Smooth muscle cell (in vitro differentiated cells): ENCODE measurements around the gene VSIR. TPM values are rescaled to one million over a fixed set of nuclear protein-coding genes. Genes with fewer than 3 reads are reported as not detected.

Experiments
- DNase-seq: peaks from one replicate; lab custom pipeline; 2025; ENCODE audit not compliant: unreplicated experiment; lab: John Stamatoyannopoulos, UW
- H2AFZ ChIP-seq: fragments of 200-600 bp; sonication (generic); 2 replicates; pipeline ENCODE4 v1.6.0; 2016; ENCODE audit warnings: antibody characterized with exemption, low read depth, mild to moderate bottlenecking
- H3F3A ChIP-seq: fragments of 200-600 bp; sonication (generic); 2 replicates; pipeline ENCODE4 v1.6.0; 2017; ENCODE audit warnings: antibody characterized with exemption, low read depth
- H3K27ac ChIP-seq: fragments of 200-600 bp; sonication (generic); 2 replicates; pipeline ENCODE4 v1.5.1; 2016; ENCODE audit warnings: low read depth, mild to moderate bottlenecking
- H3K27me3 ChIP-seq: fragments of 200-600 bp; sonication (generic); 2 replicates; pipeline ENCODE4 v1.6.1; 2016; ENCODE audit warnings: low read depth, mild to moderate bottlenecking
- H3K36me3 ChIP-seq: fragments of 200-600 bp; sonication (generic); 2 replicates; pipeline ENCODE4 v1.5.1; 2016; ENCODE audit warnings: low read depth
- H3K4me1 ChIP-seq: fragments of 200-600 bp; sonication (generic); 2 replicates; pipeline ENCODE4 v1.5.1; 2016; ENCODE audit warnings: low read depth
- H3K4me2 ChIP-seq: fragments of 200-600 bp; sonication (generic); 2 replicates; pipeline ENCODE4 v1.6.0; 2016; ENCODE audit warnings: mild to moderate bottlenecking
- H3K4me3 ChIP-seq: fragments of 200-600 bp; sonication (generic); 2 replicates; pipeline ENCODE4 v1.5.1; 2016; ENCODE audit warnings: mild to moderate bottlenecking
- H3K79me2 ChIP-seq: fragments of 200-600 bp; sonication (generic); 2 replicates; pipeline ENCODE4 v1.6.0; 2016; ENCODE audit warnings: low read depth, mild to moderate bottlenecking
- H3K9ac ChIP-seq: fragments of 200-600 bp; sonication (generic); 2 replicates; pipeline ENCODE4 v1.6.0; 2016; ENCODE audit warnings: low read depth
- H3K9me3 ChIP-seq: fragments of 200-600 bp; sonication (generic); replicated peaks from 2 replicates; pipeline ENCODE4 v1.5.1; 2016; ENCODE audit warnings: low read depth
- H4K20me1 ChIP-seq: fragments of 200-600 bp; sonication (generic); 2 replicates; pipeline ENCODE4 v1.6.0; 2016; ENCODE audit warnings: low read depth
- CTCF ChIP-seq: fragments of 200-600 bp; sonication (generic); IDR thresholded peaks from 2 replicates; pipeline ENCODE4 v1.5.1; 2017; ENCODE audit warnings: borderline replicate concordance, mild to moderate bottlenecking, antibody characterized with exemption; ENCODE audit not compliant: insufficient read depth, poor library complexity, severe bottlenecking
- WGBS: methylation state at CpG from one replicate; pipeline ENCODE4 v1.1.7; 2016; ENCODE audit warnings: low lambda C conversion rate; 5-methylcytosine and 5-hydroxymethylcytosine counted together
- polyA plus RNA-seq: library from polyadenylated mRNA; unstranded; fragments of >200 nt; fragmentation: Nextera tagmentation; extraction: Ambion mirVana; gene quantifications from 2 replicates; pipeline ENCODE4 v1.2.1, GENCODE V29; 2016
- total RNA-seq: library from RNA; depleted of rRNA; stranded (reverse); fragments of >200 nt; gene quantifications from 2 replicates; pipeline ENCODE4 v1.2.3, GENCODE V29; 2014

VSIR gene
- total and polyA plus RNA-seq, 2 experiments from 2014 or later: 3.6 TPM

- Histone ChIP-seq H3K79me2 (no peaks in the 10 kb centered on the region), H3K27me3 (no peaks in the 10 kb centered on the region), H3K4me3 (no peak overlapping the region), H3K4me2 (no peak overlapping the region), H3K27ac (no peak overlapping the region), H3K9me3 (no peaks in the 10 kb centered on the region), H3K9ac (no peak overlapping the region), H4K20me1 (no peaks in the 10 kb centered on the region), H2AFZ (no peak overlapping the region), H3K36me3 (no peaks in the 10 kb centered on the region), H3F3A (no peaks in the 10 kb centered on the region), H3K4me1 (peaks cover 5% of the 10 kb centered on the region)
- WGBS: 84% methylated on average over 1 of the region's 1 CpG
- no peak for TF ChIP-seq CTCF
- no peak for DNase-seq
Measured at GRCh38 chr10:71722849-71723248, 50.5 kb downstream of the VSIR start.

- Histone ChIP-seq H3F3A (no peaks in the 10 kb centered on the region), H3K4me1 (peaks cover 5% of the 10 kb centered on the region), H3K9me3 (no peaks in the 10 kb centered on the region), H3K4me3 (no peak overlapping the region), H3K4me2 (no peak overlapping the region), H3K9ac (no peak overlapping the region), H3K36me3 (no peaks in the 10 kb centered on the region), H2AFZ (no peak overlapping the region), H4K20me1 (no peaks in the 10 kb centered on the region), H3K27me3 (no peaks in the 10 kb centered on the region), H3K27ac (no peak overlapping the region), H3K79me2 (no peaks in the 10 kb centered on the region)
- TF ChIP-seq CTCF: no peak
- no peak for DNase-seq
- WGBS: 96% methylated on average over 6 of the region's 6 CpGs
Measured at GRCh38 chr10:71721313-71721712, 52.0 kb downstream of the VSIR start.

- TF ChIP-seq CTCF: no peak
- no peak overlapping the region for H3K4me2 ChIP-seq
- H3K36me3 ChIP-seq: no peaks in the 10 kb centered on the region
- no peak overlapping the region for H3K27ac ChIP-seq
- H3K27me3 ChIP-seq: no peaks in the 10 kb centered on the region
- H4K20me1 ChIP-seq: no peaks in the 10 kb centered on the region
- peaks cover 5% of the 10 kb centered on the region for H3K4me1 ChIP-seq
- H3K9me3 ChIP-seq: no peaks in the 10 kb centered on the region
- no peak overlapping the region for H3K4me3 ChIP-seq
- no peak overlapping the region for H2AFZ ChIP-seq
- H3F3A ChIP-seq: no peaks in the 10 kb centered on the region
- 75% methylated on average over 4 of the region's 4 CpGs for WGBS
- no peak for DNase-seq
- no peak overlapping the region for H3K9ac ChIP-seq
- no peaks in the 10 kb centered on the region for H3K79me2 ChIP-seq
Measured at GRCh38 chr10:71720288-71720687, 53.0 kb downstream of the VSIR start.

- TF ChIP-seq CTCF: no peak
- Histone ChIP-seq H3K4me1 (peaks cover 5% of the 10 kb centered on the region), H3K4me3 (no peak within 1 kb of the TSS)
Measured at GRCh38 chr10:71719464-71720201, 53.7 kb downstream of the VSIR start, which contains the start of gene C10orf105. C10orf105 (minus strand) TSS chr10:71719778; CDS start chr10:71716337, 3,441 bp downstream.

More at GRCh38 chr10:71719464-71720201, 53.7 kb downstream of the VSIR start, which contains the start of gene C10orf105:
- Histone ChIP-seq H3K9me3 (no peaks in the 10 kb centered on the region), H3K36me3 (no peaks in the 10 kb centered on the region), H3K27me3 (no peaks in the 10 kb centered on the region), H2AFZ (no peak within 1 kb of the TSS), H3K4me2 (no peak within 1 kb of the TSS), H3F3A (no peaks in the 10 kb centered on the region), H4K20me1 (no peaks in the 10 kb centered on the region), H3K9ac (no peak within 1 kb of the TSS), H3K27ac (no peak within 1 kb of the TSS), H3K79me2 (no peaks in the 10 kb centered on the region)
- DNase-seq: no peak
- WGBS: 75% methylated on average over 14 of the region's 14 CpGs
